AG09309 (cell line): ENCODE measurements around the gene CC2D2B.
"Not testable (repeated sequence)": the region's sequence is repeated elsewhere in the genome, so short reads cannot be mapped to it uniquely, and the experiment has no call there.

ENCODE experiments used
- DNase-seq: peaks from one replicate; pipeline ENCODE4 v3.0.0-alpha.2; 2010; ENCODE audit warnings: low read depth
- H3K4me3 ChIP-seq: 2 replicates; pipeline ENCODE4 v1.5.1; 2011; ENCODE audit warnings: mild to moderate bottlenecking, low read depth, low read length, moderate library complexity; ENCODE audit not compliant: control insufficient read depth
- TF ChIP-seq, protein P1 (sequence below): IDR thresholded peaks from 2 replicates; pipeline ENCODE4 v1.5.1; 2011; ENCODE audit warnings: mild to moderate bottlenecking, low read depth, low read length, inconsistent platforms; ENCODE audit not compliant: insufficient read depth, control insufficient read depth; ENCODE audit errors: missing control alignments

CC2D2B gene

DNA sequence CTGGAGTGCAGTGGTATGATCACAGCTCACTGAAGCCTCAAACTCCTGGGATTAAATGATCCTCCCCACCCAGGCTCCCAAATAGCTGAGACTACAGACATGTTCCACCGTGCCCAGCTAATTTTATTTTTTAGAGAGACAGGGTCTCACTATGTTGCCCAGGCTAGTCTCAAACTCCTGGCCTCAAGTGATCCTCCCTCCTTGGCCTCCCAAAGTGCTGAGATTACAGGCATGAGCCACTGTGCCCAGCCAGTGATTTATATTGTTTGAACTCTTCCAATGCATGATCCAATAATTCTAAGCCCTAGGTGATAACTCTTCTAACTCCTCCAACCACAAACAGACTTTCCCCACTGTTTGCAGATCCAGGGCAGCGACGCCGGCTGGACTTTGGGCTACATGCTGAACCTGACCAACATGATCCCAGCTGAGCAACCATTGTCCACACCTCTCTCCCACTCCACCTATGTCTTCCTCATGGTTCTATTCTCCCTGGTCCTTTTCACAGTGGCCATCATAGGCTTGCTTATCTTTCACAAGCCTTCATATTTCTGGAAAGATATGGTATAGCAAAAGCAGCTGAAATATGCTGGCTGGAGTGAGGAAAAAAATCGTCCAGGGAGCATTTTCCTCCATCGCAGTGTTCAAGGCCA, 41.8 kb upstream of the CC2D2B start:
- H3K4me3 ChIP-seq: no peak overlapping the region
- no peak for DNase-seq
- TF ChIP-seq, protein P1, sequence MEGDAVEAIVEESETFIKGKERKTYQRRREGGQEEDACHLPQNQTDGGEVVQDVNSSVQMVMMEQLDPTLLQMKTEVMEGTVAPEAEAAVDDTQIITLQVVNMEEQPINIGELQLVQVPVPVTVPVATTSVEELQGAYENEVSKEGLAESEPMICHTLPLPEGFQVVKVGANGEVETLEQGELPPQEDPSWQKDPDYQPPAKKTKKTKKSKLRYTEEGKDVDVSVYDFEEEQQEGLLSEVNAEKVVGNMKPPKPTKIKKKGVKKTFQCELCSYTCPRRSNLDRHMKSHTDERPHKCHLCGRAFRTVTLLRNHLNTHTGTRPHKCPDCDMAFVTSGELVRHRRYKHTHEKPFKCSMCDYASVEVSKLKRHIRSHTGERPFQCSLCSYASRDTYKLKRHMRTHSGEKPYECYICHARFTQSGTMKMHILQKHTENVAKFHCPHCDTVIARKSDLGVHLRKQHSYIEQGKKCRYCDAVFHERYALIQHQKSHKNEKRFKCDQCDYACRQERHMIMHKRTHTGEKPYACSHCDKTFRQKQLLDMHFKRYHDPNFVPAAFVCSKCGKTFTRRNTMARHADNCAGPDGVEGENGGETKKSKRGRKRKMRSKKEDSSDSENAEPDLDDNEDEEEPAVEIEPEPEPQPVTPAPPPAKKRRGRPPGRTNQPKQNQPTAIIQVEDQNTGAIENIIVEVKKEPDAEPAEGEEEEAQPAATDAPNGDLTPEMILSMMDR: no peak

DNA sequence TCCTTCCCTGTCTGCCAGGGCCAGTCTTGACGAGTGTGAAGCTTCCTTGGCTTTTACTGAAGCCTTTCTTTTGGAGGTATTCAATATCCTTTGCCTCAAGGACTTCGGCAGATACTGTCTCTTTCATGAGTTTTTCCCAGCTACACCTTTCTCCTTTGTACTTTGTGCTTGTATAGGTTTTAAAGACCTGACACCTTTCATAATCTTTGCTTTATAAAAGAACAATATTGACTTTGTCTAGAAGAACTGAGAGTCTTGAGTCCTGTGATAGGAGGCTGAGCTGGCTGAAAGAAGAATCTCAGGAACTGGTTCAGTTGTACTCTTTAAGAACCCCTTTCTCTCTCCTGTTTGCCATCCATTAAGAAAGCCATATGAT, 41.3 kb upstream of the CC2D2B start:
- DNase-seq: no peak
- TF ChIP-seq, protein P1: no peak
- H3K4me3 ChIP-seq: no peak overlapping the region

DNA sequence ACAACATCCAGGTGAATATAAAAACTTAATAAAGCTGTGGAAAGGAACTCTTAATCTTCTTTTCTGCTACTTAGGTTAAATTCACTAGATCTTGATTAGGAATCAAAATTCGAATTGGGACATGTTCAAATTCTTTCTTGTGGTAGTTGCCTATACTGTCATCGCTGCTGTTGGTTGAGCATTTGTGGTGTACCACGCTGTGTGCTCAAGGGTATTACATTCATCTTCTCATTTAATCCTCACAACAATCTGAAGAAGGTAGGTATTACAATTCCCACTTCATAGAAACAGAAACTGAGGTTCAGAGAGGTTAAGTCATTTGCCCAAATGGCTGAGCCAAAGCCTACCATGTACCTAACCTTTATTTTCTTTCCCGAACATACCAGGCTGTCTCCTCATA, 39.9 kb upstream of the CC2D2B start:
- TF ChIP-seq, protein P1: no peak
- no peak overlapping the region for H3K4me3 ChIP-seq
- DNase-seq: no peak

DNA sequence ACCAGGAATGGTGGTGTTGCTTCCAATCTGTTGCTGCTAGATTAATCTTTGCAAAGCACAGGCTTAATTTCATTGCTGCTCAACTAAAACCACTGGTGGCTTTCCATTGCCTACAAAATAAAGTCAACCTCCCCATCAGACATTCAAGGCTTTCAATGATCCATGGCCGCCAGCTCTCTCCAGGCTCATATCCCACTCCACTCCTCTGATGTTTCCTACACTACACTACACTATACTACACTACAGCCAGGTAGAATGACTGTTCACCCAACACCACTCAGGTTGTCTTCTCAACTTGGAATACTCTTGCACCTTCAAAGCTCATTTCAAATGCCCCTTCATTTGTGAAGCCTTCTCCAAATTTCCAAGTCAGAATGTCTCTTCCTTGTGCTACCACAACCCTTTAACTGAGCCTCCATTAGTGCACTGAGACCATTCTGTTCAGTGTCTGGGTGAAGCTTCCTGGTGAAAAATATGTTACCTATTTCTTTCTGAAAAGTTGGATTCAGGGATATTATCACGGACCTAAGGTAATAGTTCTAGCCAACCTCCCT, 35.5 kb upstream of the CC2D2B start:
- TF ChIP-seq, protein P1: no peak
- H3K4me3 ChIP-seq: no peak overlapping the region
- DNase-seq: no peak

DNA sequence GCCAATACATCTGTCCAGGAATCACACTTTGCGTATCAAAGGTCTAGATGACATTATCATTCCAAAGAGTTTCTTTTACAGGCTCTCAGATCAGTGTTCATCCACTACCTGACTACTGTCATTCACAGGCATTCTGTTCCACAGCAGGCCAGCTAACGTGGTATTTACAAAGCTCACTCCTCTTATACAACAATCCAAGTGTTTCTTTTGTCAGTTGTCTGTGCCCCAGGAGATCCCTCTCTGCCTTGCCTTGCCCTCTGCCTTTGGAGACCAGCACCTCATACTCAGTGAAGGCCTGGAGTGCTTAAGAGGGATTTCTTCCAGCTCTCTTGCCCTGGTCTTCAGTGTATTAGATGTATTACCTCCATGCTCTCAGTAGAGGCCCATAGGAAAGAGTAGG, 34.6 kb upstream of the CC2D2B start:
- no peak overlapping the region for H3K4me3 ChIP-seq
- TF ChIP-seq, protein P1: no peak
- no peak for DNase-seq

DNA sequence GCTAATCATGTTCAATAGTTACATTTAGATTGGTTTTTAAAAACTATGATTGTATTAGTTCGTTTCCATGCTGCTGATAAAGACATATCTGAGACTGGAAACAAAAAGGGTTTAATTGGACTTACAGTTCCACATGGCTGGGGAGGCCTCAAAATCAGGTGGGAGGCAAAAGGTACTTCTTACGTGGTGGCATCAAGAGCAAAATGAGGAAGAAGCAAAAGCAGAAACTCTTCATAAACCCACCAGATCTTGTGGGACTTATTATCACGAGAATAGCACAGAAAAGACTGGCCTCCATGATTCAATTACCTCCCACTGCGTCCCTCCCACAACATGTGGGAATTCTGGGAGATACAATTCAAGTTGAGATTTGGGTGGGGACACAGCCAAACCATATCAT, 34.1 kb upstream of the CC2D2B start:
- no peak overlapping the region for H3K4me3 ChIP-seq
- TF ChIP-seq, protein P1: no peak
- no peak for DNase-seq

DNA sequence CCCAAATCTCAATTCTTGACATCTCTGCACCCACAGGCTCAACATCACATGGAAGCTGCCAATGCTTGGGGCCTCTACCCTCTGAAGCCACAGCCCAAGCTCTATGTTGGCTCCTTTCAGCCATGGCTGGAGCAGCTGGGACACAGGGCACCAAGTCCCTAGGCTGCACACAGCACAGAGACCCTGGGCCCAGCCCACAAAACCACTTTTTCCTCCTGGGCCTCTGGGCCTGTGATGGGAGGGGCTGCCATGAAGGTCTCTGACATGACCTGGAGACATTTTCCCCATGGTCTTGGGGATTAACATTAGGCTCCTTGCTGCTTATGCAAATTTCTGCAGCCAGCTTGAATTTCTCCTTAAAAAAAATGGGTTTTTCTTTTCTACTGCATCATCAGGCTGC, 33.0 kb upstream of the CC2D2B start:
- not testable (repeated sequence) for H3K4me3 ChIP-seq, DNase-seq
